Transverse colon (tissue), 3 donors: ENCODE data around the gene E2F7.

ENCODE experiments used
- POLR2A ChIP-seq: fragments of 450-650 bp; IDR thresholded peaks from one replicate; pipeline ENCODE4 v1.6.1; 2016; ENCODE audit warnings: antibody characterized with exemption, mild to moderate bottlenecking, moderate library complexity
- TF ChIP-seq, protein P1 (sequence below), 5 experiments: fragments of 200-600 bp in 3 of 5; fragments of 450-650 bp in 2 of 5; sonication (generic) in 3 of 5; IDR thresholded peaks; 1 replicate in 2 of 5; 2 replicates in 3 of 5; pipeline ENCODE4 v1.5.1; 2016 to 2017; ENCODE audit warnings: antibody characterized with exemption in 5 of 5, inconsistent platforms in 3 of 5, mild to moderate bottlenecking in 2 of 5, moderate library complexity in 1 of 5

DNA sequence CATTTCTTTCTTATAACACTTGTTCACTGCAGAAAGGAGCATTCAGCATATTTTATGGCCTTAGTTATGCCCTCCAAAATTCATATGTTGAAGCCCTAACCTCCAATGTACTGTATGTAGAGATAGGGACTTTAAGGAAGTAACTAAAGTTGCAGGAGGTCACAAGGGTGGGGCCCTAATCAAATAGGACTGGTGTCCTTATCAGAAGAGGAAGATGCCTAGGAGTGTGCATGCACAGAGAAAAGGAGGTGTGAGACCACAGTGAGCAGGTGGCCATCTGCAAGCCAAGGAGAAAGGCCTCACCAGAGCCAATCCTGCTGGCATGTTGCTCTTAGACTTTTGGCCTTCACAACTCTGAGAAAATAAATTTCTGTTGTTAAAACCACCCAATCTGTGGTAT, 12.9 kb upstream of the E2F7 start:
- TF ChIP-seq, protein P1, sequence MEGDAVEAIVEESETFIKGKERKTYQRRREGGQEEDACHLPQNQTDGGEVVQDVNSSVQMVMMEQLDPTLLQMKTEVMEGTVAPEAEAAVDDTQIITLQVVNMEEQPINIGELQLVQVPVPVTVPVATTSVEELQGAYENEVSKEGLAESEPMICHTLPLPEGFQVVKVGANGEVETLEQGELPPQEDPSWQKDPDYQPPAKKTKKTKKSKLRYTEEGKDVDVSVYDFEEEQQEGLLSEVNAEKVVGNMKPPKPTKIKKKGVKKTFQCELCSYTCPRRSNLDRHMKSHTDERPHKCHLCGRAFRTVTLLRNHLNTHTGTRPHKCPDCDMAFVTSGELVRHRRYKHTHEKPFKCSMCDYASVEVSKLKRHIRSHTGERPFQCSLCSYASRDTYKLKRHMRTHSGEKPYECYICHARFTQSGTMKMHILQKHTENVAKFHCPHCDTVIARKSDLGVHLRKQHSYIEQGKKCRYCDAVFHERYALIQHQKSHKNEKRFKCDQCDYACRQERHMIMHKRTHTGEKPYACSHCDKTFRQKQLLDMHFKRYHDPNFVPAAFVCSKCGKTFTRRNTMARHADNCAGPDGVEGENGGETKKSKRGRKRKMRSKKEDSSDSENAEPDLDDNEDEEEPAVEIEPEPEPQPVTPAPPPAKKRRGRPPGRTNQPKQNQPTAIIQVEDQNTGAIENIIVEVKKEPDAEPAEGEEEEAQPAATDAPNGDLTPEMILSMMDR (IDR thresholded peaks at IDR 0.05) = no peak
- no peak for TF ChIP-seq POLR2A
